SHP77 treated with DMSO at 0.1 percent for 48 hours (cell line): ENCODE measurements around the gene DDT.
A peak's percentile ranks its signal among the peaks of the same experiment; 100 is the strongest.
"Not testable (repeated sequence)": the region's sequence is repeated elsewhere in the genome, so short reads cannot be mapped to it uniquely, and the experiment has no call there.

Experiments used
- DNase-seq: peaks from one replicate; lab custom pipeline; 2025; lab: John Stamatoyannopoulos, UW

DDT gene

DNA sequence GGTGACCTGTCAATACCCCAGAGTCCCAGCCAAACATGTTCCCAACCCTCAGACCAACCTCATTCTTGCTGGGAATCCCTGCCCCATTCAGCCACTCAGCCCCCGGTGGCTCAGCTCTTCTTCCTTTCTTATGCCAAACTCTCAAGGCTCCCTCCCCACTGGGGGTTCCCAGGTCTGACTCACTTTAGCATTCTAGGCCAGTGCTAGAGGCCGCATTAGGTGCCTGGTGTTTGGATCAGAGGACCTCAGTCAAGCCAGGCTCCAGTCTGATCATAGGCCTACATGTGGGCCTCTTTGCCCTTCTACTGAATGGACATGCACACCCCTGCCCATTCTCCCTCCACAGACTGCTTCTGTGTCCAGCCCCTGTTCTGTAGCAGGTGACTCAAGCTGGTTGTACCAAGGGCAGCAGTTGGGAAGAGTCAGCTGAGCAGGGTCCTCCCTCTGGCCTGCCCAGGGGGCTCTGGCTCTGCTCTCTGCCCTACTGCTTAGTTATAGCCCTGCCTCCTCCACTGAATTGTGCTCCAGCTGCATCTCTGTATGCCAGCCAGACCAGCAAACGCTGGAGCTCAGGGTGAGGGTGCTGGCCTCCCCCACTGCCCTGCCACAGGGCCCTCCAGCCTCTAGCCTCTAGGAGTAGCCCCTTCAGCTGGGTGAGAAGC is 15.5 kb upstream of the DDT start:
- DNase-seq: not testable (repeated sequence)

DNA sequence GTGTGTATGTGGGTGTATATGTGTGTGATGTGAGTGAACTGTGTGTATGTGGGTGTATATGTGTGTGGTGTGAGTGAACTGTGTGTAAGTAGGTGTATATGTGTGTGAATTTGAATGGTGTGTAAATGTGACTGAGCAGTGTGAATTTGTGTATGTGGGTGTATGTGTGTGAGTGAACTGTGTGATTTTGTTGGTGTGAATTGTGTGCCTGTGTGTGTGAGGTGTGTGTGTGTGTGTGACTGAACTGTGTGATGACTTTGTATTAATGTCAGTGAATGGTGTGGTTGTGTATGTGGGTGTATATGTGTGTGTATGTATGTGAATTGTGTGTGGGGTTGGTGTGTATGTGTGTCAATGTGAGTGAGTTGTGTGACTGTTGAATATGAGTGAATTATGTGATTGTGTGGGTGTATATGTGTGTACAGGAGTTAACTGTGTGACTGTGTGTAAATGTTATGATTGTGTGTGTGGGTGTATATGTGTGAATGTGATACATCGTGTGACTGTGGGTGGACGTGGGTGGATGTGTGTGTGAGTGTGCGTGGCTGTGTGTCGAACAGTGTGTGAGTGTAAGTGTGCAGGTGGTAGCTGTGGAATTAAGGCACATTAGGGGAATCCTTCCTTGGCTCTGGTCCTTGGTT is 12.4 kb upstream of the DDT start:
- not testable (repeated sequence) for DNase-seq

DNA sequence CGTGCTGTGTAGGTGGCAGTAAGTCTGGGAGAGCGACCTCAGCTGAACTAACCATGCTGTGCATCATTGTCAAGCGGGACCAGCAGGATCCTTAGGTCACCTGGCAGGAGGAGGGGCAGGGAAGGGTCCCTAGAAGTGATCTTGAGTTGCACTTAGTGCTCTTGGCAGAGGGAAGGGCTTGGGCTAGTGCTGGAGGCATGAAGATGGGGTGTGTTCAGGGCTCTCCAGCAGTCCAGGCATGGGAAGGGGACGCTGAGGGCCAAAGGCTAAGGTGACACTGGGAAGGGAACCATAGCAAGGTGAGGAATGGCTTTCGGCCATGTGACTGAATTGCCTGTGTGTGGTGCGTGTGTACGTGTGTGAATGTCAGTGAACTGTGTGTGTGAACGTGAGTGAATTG is 11.8 kb upstream of the DDT start:
- not testable (repeated sequence) for DNase-seq

GRCh38 chr22:23984430-23984829 is 10.2 kb upstream of the DDT start:
- DNase-seq: no peak

DNA sequence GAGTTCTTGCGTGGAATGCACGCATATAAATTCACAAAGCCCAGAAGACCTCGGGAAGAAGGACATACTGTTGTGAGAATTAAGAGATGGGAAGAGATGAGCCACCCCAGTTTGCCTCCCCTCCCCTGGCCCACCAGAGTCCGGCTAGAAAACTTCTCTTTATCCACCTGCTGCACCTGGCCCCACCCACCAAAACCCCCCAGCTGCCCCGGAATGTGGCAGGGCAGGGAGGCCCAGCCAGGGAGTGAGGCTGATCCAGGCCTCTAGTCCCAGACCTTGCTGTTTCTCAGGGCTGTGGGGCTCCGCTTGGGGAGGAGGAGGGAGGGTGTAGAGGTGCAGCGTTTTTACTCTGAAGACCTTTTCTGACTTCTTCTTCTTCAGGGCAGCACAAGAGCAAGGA is 6.3 kb upstream of the DDT start:
- DNase-seq: not testable (repeated sequence)

DNA sequence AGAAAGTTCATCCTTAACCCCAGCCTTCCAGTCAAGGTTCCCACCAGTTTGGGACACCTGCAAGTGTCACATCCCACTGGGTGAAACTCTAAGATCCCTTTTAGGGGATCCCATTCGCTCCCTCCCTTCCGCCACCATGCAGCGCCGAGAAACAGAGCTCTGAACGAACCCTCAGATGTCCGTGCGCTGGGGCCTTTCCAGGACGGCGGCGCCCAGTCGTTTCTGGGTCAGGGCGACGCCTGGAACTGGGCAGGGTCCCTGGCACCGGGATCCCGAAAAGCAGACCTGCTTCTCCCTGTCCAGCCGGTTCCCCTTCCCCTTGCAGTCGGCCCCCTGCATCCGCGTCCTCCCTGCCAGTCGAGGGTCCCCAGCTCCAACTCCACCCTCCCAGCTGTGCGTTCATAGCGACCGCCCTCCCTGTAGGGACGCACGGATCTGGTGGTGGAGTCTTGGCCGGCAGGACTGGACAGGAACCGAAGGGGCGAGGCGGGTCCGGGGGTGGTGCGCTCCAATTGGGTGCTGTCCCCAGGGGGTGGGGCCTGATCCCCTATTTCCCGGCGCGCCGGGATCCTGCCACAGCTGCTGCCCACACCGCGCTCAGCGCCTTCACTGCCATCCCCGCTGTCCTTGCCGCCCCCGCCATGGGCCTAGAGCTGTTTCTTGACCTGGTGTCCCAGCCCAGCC is 5.5 kb upstream of the DDT start, which contains the start of gene GSTT2:
Gene GSTT2 (plus strand): TSS at position 578 of the 684 bp plus-strand sequence.
- not testable (repeated sequence) for DNase-seq

DNA sequence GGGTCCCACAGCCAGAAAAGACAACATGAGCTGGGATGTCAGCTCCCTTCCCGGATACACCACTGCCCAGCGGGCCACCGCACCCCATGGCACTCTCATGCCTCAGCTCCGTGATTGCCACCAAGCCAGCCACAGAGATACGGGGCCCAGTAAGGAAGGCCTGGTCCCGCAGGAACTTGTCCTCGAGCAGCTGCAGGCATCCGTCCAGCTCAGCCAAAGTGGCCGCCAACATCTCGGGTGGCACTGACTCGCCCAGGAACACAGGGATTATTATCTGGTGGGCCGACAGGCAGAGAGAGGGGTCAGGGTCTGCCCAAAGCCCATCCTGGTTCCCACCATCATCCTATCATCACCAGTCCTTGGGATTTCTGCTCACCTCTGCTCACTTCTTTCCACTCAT is 3.1 kb upstream of the DDT start:
- not testable (repeated sequence) for DNase-seq

DNA sequence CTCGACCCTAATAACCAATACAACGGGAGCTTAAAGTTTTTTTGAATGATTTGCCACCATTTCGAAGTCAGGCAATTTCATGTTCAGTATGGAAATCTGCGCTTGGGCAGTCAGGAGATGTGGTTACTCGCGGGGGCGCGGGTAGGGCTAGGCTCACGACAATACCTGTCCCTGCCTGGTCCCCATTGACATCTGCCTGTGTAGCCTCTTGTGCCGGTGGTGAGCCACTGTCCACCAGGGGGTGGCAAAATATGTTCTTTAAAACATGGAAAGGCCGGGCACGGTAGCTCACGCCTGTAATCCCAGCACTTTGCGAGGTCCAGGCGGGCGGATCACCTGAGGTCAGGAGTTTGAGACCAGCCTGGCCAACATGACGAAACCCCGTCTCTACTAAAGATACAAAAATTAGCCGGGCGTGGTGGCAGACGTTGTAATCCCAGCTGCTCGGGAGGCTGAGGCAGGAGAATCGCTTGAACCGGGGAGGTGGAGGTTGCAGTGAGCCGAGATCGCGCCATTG is 653 bp upstream of the DDT start:
- DNase-seq: not testable (repeated sequence)

DNA sequence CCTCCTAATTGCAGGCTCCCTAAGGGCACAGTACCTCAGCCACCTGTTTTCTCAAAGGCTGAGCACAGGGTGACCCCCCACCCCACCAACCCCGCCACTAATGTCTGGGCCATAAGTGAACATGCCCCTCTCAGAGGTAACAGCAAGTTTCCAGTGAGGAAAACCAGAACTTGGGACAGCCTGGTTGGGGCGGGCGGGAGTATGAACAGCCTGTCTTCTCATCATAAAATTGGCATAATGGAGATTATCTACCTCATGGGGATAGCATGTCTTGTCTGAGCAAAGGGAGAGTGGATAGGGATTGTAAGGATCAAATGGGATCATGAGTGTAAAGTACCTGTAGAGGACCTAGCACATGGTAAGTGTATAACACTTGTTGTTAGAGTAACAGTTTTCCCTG is 2.3 kb downstream of the DDT start:
- DNase-seq: not testable (repeated sequence)

DNA sequence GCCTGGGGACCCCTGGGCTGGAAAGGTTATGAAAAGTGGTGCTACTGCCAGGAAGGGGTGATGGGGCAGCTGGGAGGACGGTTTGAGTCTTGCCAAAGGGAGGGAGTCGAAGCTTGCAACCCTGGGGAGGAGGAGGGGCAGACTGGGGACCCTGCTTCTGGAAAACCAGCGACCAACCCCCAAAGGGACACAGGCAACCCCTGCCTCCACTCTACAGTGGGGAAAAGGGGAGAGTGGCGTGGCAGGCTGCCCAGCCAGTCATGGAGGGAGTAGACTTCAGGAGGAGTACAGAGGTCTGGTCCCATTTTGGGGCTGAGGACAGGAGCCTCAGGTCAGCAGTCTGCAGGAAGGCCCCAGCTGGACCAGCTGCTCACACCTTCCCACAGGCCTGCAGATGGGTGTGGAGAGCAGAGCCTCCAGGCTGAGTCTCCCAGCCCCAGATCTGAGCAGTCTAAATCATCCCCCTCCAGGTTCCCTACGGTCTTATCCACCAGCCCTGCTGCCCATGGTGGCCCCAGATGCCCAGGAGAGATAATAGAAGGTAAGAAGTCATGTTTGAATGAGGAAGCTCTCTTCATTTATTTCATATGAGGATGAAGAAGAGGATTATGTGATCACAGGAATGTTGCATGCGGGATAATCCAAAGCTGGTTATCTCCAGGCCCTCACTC is 3.3 kb downstream of the DDT start:
- DNase-seq: no peak

DNA sequence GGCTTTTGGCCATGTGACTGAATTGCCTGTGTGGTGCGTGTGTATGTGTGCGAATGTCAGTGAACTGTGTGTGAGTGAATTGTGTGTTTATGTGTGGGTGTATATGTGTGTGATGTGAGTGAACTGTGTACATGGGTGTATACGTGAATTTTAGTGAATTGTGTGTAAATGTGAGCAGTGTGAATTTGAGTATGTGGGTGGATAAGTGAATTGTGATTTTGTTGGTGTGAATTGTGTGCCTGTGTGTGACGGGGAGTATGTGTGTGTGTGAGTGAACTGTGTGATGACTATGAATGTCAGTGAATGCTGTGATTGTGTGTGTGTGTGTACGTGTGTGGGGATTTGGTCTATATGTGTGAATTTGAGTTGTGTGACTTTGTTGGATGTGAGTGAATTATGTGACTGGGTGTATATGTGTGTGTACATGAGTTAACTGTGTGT is 4.0 kb downstream of the DDT start:
- DNase-seq: no peak

DNA sequence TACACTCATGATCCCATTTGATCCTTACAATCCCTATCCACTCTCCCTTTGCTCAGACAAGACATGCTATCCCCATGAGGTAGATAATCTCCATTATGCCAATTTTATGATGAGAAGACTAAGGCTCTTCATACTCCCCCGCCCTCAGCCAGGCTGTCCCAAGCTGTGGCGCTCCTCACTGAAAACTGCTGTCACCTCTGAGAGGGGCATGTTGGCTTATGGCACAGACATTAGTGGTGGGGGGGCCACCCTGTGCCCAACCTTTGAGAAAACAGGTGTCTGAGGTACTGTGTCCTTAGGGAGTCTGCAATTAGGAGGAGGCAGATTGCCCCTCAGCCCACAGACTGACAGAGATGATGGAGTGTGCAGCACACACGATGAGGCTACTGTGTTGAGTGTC is 5.2 kb downstream of the DDT start:
- no peak for DNase-seq

- DNase-seq: not testable (repeated sequence)
Measured at GRCh38 chr22:23966568-23966967, 7.7 kb downstream of the DDT start, which contains the start of gene DDTL. TSS of gene DDTL (plus strand) at chr22:23966888. CDS start at chr22:23966915, 27 bp downstream.

DNA sequence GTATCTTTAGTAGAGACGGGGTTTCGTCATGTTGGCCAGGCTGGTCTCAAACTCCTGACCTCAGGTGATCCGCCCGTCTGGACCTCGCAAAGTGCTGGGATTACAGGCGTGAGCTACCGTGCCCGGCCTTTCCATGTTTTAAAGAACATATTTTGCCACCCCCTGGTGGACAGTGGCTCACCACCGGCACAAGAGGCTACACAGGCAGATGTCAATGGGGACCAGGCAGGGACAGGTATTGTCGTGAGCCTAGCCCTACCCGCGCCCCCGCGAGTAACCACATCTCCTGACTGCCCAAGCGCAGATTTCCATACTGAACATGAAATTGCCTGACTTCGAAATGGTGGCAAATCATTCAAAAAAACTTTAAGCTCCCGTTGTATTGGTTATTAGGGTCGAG is 8.1 kb downstream of the DDT start:
- DNase-seq: not testable (repeated sequence)

- DNase-seq: not testable (repeated sequence)
Measured at GRCh38 chr22:23961084-23961771, 13.0 kb downstream of the DDT start, which contains the start of gene GSTT2B. TSS of gene GSTT2B (minus strand) at chr22:23961195. CDS start at chr22:23961131, 64 bp downstream.

GRCh38 chr22:23956301-23956900 is 17.8 kb downstream of the DDT start:
- peak; percentile 44 for DNase-seq

- DNase-seq: not testable (repeated sequence)
Measured at GRCh38 chr22:23955886-23956285, 18.4 kb downstream of the DDT start.

- not testable (repeated sequence) for DNase-seq
Measured at GRCh38 chr22:23954991-23955305, 19.3 kb downstream of the DDT start.

DNA sequence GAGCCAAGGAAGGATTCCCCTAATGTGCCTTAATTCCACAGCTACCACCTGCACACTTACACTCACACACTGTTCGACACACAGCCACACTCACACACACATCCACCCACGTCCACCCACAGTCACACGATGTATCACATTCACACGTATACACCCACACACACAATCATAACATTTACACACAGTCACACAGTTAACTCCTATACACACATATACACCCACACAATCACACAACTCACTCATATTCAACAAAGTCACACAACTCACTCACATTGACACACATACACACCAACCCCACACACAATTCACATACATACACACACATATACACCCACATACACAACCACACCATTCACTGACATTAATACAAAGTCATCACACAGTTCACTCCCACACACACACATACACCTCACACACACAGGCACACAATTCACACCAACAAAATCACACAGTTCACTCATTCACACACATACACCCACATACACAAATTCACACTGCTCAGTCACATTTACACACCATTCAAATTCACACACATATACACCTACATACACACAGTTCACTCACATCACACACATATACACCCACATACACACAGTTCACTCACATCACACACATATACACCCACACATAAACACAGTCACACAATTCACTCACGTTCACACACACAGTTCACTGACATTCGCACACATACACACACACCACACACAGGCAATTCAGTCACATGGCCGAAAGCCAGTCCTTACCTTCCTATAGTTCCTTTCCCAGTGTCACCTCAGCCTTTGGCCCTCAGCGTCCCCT is 19.8 kb downstream of the DDT start:
- not testable (repeated sequence) for DNase-seq

GRCh38 chr22:23953485-23953884 is 20.8 kb downstream of the DDT start:
- not testable (repeated sequence) for DNase-seq
